Medulla oblongata (tissue), 1 donor: Measurements from ENCODE around the gene CHST14.
"Not testable (repeated sequence)": the region's sequence is repeated elsewhere in the genome, so short reads cannot be mapped to it uniquely, and the experiment has no call there.

Source experiments
- DNase-seq: peaks from one replicate; pipeline ENCODE4 v3.0.0-alpha.2; 2015; ENCODE audit errors: extremely low spot score

The CHST14 gene

GRCh38 chr15:40440743-40441564 is 29.8 kb upstream of the CHST14 start, which contains the start of gene BAHD1:
TSS of gene BAHD1 (plus strand) at chr15:40440953. CDS start at chr15:40458465, 17,512 bp downstream.
- DNase-seq = peak; percentile 97

DNA sequence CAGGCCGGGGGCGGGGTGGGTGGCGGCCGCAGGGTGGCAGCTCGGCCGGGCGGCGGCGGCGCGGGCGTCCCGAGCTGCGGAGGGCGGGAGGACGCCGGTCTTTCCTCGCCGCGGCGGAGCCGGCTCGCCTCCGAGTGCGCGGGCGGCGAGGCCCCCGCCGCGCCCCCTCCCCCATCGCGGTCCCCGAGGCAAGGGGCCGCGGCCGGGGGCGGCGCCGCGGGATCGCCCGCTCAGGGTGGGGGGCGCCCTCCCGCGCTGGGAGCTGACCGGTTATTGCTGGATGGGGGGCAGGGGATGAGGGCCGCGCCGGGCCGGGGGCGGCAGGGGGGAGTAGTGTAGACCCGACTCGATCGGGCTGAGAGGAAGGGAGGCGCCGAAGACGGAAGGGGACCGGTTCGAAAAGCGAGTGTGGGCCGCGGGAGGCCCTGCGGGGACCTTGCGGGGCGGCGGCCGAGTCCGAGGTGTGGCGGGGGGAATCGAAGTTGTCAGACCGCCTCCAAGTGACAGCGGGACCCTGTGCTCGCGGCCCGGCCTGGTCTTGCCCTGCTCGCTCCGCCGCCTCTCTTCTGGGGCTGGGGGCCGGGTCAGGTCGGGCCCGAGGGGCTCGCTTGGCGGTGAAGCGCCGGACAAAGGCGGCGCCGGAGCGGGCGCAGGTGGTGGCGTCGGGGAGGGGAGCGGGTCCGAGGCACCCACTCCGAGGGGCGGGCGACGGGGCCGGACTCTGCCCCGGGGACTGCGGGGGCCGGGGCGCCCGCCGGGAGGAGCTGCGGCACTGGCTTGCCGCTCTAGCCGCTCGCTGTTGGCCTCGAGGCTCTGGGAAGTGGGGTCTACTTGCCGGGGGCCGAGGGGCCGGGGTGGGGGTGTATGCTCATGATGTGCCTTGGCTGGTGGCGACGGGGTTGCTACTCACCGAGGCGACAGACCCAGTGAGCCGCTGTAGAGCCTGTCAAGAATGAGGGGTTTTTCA is 28.9 kb upstream of the CHST14 start:
- DNase-seq = no peak

DNA sequence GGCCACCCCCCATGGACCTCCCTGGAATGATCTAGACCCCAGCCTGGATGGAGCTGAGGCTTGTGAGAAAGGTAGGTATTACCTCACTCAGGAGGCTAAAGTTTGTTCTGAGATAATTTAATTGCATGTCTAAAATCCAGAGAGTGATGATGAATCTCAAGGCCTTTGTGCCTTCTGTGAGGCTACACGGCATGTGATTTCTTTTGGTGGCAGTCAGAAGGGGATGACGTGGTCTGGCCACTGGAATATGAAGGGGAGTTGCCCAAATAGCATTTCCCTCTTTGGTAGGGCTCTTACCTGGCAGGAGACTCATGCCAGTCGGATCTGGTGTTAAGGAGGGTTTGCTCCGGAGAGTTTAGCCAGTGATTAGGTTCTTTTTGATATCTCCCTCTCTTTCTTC is 27.5 kb upstream of the CHST14 start:
- no peak for DNase-seq

DNA sequence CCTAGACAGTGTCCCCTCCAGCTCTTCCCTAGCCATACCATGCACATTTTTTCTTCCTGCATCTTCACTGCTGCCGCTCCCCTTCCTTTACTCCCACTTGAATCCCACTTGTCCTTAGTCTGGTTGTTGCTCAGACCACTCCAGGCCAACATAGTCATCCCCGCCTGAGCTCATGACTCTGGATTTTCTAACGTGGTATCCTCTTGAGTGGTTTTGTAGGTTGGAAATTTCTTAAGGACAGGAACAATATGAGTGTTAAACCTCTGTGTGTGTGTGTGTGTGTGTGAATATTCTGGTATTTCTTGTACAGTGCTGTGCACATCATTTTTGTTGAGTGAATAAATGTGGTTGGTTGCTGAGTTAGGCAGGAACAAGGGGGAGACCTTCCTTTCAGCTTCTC is 26.9 kb upstream of the CHST14 start:
- no peak for DNase-seq

- no peak for DNase-seq
Measured at GRCh38 chr15:40444736-40445135, 26.0 kb upstream of the CHST14 start.

DNA sequence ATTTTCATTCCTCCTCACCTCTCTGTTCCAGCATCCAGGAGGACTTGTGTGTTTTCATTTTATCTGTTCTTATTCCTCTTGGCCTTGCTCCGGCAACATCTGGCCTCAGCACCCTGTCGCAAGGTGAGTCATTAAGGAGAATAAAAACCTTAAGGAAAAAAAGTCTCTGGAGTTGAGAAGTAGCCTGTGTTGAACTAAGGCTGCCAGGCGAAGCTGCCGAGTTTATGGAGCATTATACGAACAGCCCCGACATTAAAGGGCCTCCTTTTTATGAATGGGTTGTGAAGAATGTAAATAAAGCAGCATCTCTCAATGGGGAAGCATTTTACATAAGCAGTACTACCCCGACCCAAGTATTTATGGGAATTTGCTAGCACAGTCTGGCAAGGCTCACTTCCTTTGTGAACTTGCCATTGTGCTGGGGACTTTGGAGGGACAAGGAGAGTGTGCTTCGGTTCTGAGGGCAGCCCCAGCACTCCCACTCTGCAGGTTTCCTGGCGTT is 25.3 kb upstream of the CHST14 start:
- DNase-seq = no peak

DNA sequence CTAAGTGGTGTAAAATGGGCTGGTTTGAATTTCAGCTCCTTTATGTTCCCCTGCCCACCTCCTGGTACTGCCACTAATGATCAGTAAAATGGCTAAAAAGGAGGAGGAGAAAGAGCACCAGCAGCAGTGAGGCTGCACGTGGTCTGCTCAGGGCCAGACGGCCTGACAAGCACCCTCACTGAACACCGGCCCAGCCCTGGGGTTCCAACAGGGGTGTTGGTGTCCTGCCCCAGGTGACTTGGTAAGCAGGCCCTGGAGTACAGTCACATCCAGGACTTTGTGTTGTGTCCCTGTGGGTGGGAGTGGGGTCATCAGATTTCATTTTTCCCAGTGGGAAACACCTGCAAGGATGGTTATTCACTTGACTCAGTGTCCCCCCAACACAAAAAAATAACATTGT is 24.6 kb upstream of the CHST14 start:
- DNase-seq = no peak

GRCh38 chr15:40448354-40448753 is 22.4 kb upstream of the CHST14 start:
- DNase-seq = no peak

DNA sequence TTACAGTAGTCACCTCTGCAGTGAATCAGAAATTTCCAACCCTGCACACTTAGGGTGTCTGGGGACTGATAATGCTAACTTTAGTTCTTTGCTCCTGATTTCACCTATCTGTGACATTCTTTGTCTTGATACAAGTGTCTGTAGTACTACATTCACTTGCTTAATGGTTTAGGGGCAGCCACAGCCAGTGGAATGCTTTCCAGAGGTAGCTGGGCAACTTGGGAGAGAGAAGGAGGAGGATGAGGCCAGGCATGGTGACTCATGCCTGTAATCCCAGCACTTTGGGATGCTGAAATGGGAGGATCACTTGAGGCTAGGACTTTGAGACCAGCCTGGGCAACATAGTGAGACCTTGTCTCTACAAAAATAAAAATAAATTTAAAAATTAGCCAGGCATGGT is 21.5 kb upstream of the CHST14 start:
- DNase-seq = no peak

- no peak for DNase-seq
Measured at GRCh38 chr15:40450047-40450446, 20.7 kb upstream of the CHST14 start.

GRCh38 chr15:40451527-40452158 is 19.1 kb upstream of the CHST14 start:
- no peak for DNase-seq

DNA sequence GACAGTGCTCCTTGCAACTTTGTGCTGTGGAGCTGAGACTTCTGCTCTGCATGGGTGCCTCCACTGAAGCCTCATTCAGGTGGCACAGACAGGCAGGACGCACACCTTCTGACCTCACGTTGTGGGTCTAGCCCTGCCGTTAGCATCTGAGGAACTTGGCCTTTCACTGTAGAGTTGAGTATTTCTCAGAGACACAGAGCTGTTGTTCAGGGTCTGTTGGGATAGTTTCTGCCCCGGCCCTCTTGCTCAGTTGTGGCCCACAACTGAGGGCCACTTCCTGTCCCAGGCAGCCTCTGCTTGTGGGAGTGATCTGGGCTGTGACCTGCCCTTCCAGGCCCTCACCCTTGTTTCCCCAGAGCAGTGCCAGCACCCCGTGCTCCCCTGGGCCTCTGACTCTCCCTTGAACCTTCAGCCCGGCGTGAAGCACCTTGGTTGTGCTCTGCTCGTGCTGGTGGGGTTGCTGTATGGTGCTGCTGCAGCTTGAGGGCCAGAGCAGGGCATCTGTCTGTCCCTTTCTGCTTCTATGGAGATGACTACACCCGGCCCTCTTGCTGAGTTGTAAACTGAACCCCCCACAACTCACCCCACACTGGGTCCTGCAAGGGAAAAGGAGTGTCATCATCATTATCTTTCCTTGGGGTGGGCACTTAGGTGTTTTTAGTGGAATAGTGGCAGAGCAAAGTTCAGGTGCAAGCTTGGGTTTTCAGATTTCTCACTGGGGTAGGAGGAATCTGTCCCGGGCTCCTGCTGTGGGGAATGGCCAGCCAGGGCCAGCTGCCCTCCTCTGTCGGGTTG is 18.3 kb upstream of the CHST14 start:
- no peak for DNase-seq

GRCh38 chr15:40453941-40454340 is 16.8 kb upstream of the CHST14 start:
- not testable (repeated sequence) for DNase-seq

DNA sequence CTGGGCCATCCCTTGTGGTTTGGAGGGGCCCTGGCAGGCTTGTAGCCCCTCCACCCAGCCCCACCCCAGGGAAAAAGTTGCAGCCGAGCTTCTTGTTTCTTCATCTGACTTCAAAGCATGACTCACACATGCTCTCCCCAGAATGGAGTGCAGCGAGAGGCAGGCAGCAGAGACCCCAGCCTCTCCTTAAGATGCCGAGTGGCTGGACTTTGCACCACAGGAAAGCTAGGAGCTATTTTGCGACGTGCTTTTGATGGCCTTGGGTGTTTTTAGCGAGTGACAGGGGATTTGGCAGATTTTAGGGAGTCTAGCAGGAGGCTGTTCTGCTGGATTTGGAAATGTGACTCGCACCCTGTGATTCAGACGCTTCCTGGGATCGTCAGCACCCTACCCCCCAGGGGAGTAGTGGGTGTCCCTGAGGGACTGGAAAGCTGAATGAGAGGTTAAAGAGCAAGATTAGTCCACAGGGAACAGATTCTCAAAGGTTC is 15.8 kb upstream of the CHST14 start:
- DNase-seq = no peak

- DNase-seq = no peak
Measured at GRCh38 chr15:40456299-40456712, 14.5 kb upstream of the CHST14 start.

- no peak for DNase-seq
Measured at GRCh38 chr15:40456738-40457137, 14.0 kb upstream of the CHST14 start.

- DNase-seq = no peak
Measured at GRCh38 chr15:40458495-40459371, 12.1 kb upstream of the CHST14 start.

GRCh38 chr15:40459391-40460015 is 11.3 kb upstream of the CHST14 start:
- no peak for DNase-seq

DNA sequence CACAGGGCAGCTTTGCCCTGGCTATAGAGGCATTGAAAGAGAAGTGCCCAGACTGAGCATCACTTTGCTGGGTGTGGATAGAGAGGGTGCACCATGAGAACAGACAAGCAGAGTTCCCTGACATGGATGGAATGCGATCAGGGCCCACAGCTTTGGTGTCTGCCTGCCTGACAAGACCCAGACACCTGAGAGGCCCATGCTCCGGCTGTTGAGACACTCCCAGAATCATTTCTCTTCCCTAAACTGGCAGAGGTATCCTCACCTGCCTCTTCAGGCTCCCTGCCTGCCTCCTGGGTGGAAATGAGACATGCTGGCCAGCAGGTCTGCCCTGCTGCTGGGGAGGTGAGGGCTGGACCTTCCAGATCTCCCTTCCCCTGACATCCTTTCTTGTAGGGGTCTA is 10.4 kb upstream of the CHST14 start:
- DNase-seq = no peak
